RWPE2 (cell line): ENCODE data around the gene OBP2B.
A peak's percentile ranks its signal among the peaks of the same experiment; 100 is the strongest.

Source experiments
- ATAC-seq: fragments of 200-7000 bp; cut with Tn5 transposase; 3 replicates; pipeline ENCODE4 v1.9.1; 2021; ENCODE audit warnings: low read depth
- DNase-seq: peaks from one replicate; pipeline ENCODE4 v3.0.0-alpha.2; 2020; ENCODE audit warnings: low spot score
- H3K27ac ChIP-seq: fragments of 450-650 bp; 2 replicates; pipeline ENCODE4 v1.5.1; 2017; ENCODE audit warnings: mild to moderate bottlenecking; ENCODE audit not compliant: poor library complexity, severe bottlenecking
- H3K27me3 ChIP-seq: fragments of 250-450 bp; sonication (Bioruptor Pico); 2 replicates; pipeline ENCODE4 v1.5.1; 2021; ENCODE audit warnings: mild to moderate bottlenecking, moderate library complexity; ENCODE audit not compliant: insufficient read depth, poor library complexity, severe bottlenecking
- H3K36me3 ChIP-seq: fragments of 250-450 bp; sonication (Bioruptor Pico); 2 replicates; pipeline ENCODE4 v1.5.1; 2020; ENCODE audit warnings: low read depth, mild to moderate bottlenecking, moderate library complexity
- H3K4me1 ChIP-seq: fragments of 250-450 bp; sonication (Bioruptor Pico); 2 replicates; pipeline ENCODE4 v1.5.1; 2021; ENCODE audit warnings: mild to moderate bottlenecking, moderate library complexity; ENCODE audit not compliant: insufficient read depth, poor library complexity, severe bottlenecking
- H3K4me3 ChIP-seq: fragments of 250-450 bp; sonication (Bioruptor Pico); 2 replicates; pipeline ENCODE4 v1.5.1; 2021; ENCODE audit warnings: mild to moderate bottlenecking, moderate library complexity; ENCODE audit not compliant: severe bottlenecking
- H3K9me3 ChIP-seq: fragments of 250-450 bp; sonication (Bioruptor Pico); 2 replicates; pipeline ENCODE4 v1.5.1; 2021; ENCODE audit warnings: mild to moderate bottlenecking, moderate library complexity; ENCODE audit not compliant: severe bottlenecking
- CTCF ChIP-seq: fragments of 450-650 bp; IDR thresholded peaks from one replicate; pipeline ENCODE4 v1.5.1; 2017; ENCODE audit warnings: mild to moderate bottlenecking, moderate library complexity; ENCODE audit not compliant: poor library complexity, severe bottlenecking

The OBP2B gene

GRCh38 chr9:133187561-133188005 is 21.5 kb downstream of the OBP2B start:
- no peaks in the 10 kb centered on the region for H3K4me1 ChIP-seq
- no peaks in the 10 kb centered on the region for H3K36me3 ChIP-seq
- H3K9me3 ChIP-seq: no peaks in the 10 kb centered on the region
- ATAC-seq (no peak), DNase-seq (no peak)
- H3K27ac ChIP-seq: no peak overlapping the region
- no peak for TF ChIP-seq CTCF
- peaks cover 21% of the 10 kb centered on the region for H3K27me3 ChIP-seq
- H3K4me3 ChIP-seq: no peak overlapping the region

DNA sequence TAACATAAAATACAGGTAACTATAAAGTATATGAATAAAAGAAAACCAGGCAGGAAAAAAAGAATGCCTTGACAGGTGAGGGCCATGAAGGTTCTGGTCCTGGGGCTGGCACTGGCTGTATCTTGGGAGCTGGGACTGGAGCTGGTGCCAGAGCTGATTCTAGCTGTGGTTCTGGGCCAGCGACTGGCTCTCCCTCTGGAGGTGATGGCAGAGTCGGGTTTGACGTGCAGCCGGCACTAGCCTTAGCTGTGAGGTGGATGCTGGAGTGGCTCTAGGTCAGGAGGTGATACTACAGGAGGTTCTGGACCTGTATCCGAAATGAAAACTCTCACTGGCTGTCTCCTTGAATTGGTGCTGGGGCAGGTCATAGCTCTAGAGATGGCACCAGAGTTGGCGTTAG is 22.3 kb downstream of the OBP2B start:
- ATAC-seq: no peak
- H3K4me3 ChIP-seq: no peak overlapping the region
- no peaks in the 10 kb centered on the region for H3K9me3 ChIP-seq
- DNase-seq: no peak
- H3K27me3 ChIP-seq: peaks cover 21% of the 10 kb centered on the region
- no peak overlapping the region for H3K27ac ChIP-seq
- no peaks in the 10 kb centered on the region for H3K4me1 ChIP-seq
- H3K36me3 ChIP-seq: no peaks in the 10 kb centered on the region
- no peak for TF ChIP-seq CTCF

DNA sequence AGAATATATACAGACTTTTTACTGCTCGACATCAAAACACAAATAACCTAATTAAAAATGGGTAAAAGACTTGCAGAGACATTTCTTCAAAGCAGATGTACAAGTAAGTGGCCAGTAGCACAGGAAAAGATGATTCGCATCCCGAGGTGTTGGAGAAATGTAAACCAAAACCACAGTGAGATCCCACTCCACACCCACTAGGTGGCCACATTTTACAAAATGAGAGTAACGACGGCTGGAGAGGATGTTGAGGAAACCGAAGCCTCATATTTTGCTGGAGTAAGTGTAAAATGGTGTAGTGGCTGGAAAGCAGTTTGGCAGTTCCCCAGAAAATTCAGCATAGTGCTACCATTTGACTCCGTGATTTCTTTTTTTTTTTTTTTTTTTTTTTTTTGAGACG is 24.1 kb downstream of the OBP2B start:
- peak; percentile 59 for TF ChIP-seq CTCF
- H3K27me3 ChIP-seq: peaks cover 21% of the 10 kb centered on the region

DNA sequence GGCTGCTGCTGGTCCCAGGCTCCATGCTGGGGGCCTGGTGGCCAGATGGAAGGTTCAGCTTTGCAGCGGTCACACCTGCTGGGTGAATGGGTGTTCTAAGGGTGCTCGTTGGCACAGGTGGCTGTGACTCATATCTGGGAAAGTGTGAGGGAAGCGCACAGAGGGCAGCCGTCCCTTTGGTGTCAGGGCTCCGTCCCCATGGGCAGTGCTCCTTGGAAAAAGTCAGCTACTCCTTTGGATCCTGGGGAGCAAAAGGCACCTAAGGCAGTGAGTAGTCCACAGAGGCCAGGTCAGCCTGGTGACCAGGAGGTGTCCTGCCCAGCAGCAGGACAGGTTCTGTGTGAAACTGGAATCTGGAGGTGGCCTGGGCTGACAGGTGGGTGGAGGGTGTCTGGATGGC is 26.9 kb downstream of the OBP2B start:
- no peak for ATAC-seq
- H3K4me1 ChIP-seq: no peaks in the 10 kb centered on the region
- H3K27me3 ChIP-seq: peaks cover 32% of the 10 kb centered on the region
- no peak for TF ChIP-seq CTCF
- H3K36me3 ChIP-seq: no peaks in the 10 kb centered on the region
- no peak overlapping the region for H3K4me3 ChIP-seq
- no peak overlapping the region for H3K27ac ChIP-seq
- no peak for DNase-seq
- H3K9me3 ChIP-seq: no peaks in the 10 kb centered on the region

More for the DNA sequence above, 24.1 kb downstream of the OBP2B start:
- Histone ChIP-seq H3K36me3 (no peaks in the 10 kb centered on the region), H3K4me3 (no peak overlapping the region), H3K27ac (no peak overlapping the region), H3K9me3 (no peaks in the 10 kb centered on the region), H3K4me1 (no peaks in the 10 kb centered on the region)
- ATAC-seq (peak; percentile 65), DNase-seq (no peak)

- peaks cover 32% of the 10 kb centered on the region for H3K27me3 ChIP-seq
- no peak overlapping the region for H3K27ac ChIP-seq
- no peaks in the 10 kb centered on the region for H3K9me3 ChIP-seq
- TF ChIP-seq CTCF: no peak
- H3K36me3 ChIP-seq: no peaks in the 10 kb centered on the region
- no peak for DNase-seq
- H3K4me1 ChIP-seq: no peaks in the 10 kb centered on the region
- no peak for ATAC-seq
- H3K4me3 ChIP-seq: no peak overlapping the region
These were observed 27.5 kb downstream of the OBP2B start for GRCh38 chr9:133181561-133181960.
